GM21390 (cell line): ENCODE data around the gene KRT24.
"Not testable (repeated sequence)": the region's sequence is repeated elsewhere in the genome, so short reads cannot be mapped to it uniquely, and the experiment has no call there.

Source experiments
- ATAC-seq: cut with Tn5 transposase; IDR thresholded peaks from one replicate; pipeline ENCODE4 v1.9.1; 2021; ENCODE audit not compliant: unreplicated experiment

Gene KRT24

DNA sequence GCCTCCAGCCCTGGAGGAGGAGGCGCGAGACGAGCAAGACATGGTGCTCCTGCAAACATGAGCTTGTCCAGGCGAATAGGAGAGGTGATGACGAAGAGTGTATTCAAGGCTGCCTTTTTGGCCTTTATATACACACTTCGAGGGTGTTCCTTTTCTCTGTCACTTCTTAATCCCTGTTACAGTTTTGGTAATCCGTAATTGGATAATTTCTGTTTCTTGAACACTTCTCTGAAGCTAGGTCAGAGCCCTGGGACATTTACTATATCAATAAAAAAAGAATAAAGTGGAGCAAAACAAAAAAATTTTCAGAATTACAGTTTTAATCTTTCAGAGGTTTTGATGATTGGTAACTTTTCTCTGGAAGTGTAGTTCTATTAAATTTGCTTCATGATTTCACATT, at the start of gene KRT24:
KRT24 (minus strand) TSS at position 101 of the 400 bp plus-strand sequence; CDS start at position 42, 59 bp downstream.
- ATAC-seq = no peak

DNA sequence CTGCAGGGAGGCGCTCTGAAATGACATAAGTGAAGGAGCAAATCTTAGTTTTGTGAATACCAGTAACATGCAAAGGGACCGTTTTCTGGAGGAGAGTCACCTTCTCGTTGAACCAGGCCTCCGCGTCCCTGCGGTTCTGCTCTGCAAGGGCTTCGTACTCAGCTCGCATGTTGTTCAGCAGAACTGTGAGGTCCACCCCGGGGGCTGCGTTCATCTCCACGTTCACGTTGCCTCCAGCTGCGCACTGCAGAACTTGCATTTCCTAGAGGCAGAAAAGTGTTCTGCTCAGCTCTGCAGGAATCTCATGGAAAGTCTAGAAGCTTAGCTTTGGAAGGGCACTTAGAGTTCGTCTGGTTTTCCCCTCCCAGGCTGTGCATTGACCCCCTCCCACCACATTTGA, 47.5 kb upstream of the KRT24 start:
- ATAC-seq = no peak

DNA sequence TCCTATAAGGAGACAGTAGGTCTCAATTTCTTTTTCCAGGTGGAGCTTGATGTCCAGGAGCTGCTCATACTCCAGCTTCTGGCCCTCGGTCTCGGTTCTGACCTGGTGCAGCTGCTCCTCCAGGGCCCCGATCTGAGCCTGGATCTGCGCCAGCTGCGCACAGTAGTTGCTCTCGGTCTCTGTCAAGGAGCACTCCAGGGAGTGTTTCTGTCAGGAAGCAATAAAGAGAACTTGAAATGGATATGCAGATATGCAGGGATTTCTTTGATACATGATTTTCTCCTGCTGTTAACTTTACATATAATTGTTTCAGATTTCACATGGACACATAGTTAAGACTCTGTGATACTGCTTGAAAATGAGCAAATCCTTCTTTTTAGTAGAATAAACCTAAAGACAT, 46.8 kb upstream of the KRT24 start:
- no peak for ATAC-seq

DNA sequence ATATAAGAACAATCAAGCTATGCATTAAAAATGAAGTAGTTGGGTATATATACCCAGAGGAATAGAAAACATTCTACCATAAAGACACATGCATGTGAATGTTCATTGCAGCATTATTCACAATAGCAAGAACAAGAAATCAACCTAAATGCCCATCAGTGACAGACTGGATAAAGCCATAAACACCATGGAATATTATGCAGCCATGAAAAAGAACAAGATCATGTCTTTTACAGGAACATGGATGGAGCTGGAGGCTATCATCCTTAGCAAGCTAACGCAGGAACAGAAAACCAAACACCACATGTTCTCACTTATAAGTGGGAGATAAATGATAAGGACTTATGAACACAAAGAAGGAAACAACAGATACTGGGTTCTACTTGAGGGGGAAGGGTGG, 45.1 kb upstream of the KRT24 start:
- not testable (repeated sequence) for ATAC-seq

DNA sequence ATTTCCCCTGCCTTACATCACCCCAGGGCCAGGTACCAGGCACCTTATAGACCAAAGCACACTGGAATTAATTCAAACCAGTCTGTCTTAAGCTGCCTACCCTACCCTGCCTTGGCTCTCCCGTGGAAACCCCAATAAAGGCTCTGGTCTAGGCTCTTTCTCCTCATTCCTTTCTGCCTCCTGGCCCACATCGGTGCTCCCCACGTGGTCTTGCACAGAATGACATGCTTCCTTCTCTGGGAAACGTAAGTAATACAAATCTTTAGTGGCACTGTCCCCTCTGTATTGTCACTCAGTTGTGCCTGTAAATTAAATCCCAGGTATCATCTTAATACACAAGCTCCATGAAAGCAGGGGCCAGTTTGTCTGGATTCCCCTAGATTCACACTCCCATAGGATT, 35.0 kb upstream of the KRT24 start:
- ATAC-seq = no peak

DNA sequence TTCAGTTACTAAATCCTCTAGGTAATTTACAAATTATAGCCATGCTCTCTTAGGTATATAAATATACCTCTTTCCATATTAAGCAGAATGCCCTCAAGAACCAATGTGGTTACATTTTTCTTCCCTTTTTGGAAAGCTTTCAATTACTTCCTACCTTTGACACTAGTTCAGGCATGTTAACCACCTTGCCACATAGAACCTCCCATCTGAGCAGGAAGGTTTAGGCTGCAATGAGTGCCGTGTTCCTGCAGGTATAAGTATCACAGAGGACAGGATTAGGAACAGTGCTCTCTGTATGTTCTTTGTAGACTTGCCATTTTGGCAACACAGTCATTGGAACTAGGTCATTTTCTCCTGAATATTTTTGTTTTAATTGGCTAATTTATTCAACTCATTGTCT, 31.5 kb upstream of the KRT24 start:
- no peak for ATAC-seq

DNA sequence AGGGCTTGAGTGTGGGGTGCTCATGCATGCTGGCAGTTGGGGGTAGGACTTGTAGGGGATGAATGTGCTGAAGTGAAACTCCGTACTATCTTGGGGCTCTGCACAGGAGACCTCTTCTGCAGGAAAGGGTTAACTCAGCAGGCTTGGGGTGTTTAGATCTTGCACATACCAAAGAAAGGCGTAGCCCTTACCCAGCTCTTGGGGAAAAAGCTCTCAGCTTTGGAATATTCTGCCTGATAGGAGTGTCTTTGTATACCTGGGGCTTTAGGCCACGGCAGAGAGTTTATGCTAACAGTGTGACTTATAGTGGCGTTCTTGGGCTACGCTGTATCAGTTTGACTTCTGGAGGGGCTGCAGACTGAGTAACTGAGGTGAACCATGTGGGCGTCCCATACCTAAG, 30.5 kb upstream of the KRT24 start:
- ATAC-seq = no peak

DNA sequence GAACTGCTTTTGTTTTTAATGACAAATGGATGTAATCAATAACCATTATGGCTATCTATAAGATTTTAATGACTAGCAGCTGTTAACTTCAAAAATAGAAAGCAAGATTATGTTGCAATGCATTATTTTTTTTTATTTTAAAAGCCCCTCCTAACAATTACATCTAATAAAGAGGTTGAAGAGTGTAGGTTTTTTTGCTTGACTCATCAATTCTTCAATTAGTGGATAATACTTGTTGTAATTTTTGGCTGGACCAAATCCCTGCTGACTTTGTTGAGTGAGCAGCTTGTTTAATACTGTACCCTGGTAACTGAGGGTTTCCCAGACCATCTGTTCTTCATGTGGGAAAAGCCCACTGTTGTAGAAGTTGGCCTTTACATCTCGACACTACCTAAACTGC, 27.4 kb upstream of the KRT24 start:
- ATAC-seq = no peak

DNA sequence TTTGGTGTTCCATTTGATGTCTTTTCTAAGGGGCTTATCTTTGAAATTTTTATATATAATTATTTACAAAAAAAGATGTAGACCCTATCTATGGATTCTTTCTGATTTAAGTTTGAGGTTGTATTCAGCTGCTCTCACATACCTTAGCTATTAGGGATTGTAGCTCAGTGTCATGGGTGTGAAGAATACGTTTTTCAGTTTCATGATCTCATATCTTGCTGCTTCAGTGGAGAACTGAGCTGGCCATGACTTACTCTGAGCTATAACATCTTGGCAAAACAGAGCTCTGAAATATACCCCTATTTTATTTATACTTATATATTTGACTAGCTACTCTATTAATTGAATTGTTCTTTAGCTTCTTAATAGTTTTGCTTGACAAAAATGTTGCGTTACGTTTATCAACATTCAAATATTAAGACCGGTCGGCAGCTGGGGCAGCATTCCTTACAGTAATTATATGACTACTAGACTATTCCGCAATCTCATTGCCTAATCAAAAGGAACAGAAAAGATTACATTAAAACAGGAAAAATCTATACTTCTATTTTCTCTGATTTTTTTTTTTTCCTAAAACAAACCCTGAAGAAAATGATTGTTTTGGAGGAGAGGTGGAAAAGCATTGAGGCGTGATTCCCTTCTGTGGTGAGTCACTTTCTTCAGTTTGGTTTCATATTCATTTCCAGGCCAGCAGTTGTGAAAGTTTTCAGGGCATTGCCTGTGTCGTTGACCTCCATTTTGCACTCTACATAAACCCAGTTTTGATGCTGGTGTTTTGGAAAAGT, 24.1 kb upstream of the KRT24 start:
- ATAC-seq = no peak

DNA sequence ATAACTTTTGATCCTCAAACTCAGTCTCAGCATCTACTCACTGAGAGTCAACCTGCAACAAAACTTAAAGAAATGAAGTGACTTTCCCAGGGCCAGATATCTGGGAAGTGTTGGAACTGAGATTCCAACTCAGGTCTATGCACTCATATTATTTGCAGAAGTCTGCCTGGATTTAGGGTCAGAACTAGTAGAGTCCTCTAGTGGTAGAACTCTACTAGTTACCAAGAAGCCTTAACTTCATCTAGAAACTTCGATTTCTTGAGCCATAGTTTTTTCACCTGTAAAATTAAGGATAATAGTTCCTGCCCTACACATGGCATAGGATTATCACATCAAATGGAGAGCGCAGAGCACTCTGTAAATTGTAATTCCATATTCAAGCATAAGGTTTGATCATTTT, 23.4 kb upstream of the KRT24 start:
- ATAC-seq = no peak

DNA sequence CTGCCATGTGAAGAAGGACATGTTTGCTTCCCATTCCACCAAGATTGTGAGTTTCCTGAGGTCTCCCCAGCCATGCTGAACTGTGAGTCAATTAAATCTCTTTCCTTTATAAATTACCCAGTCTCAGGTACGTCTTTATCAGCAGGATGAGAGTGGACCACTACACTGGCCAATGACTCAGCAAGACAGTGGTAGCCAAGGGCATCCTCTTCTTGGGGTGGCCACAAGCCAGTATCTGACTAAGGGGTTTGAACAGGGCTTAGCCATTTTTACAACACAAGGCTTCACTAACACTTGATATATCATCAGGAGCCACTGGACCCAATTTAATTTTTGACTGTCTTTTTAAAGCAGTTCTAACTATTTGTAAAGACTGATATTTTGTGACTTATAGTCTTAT, 21.1 kb upstream of the KRT24 start:
- ATAC-seq = no peak

DNA sequence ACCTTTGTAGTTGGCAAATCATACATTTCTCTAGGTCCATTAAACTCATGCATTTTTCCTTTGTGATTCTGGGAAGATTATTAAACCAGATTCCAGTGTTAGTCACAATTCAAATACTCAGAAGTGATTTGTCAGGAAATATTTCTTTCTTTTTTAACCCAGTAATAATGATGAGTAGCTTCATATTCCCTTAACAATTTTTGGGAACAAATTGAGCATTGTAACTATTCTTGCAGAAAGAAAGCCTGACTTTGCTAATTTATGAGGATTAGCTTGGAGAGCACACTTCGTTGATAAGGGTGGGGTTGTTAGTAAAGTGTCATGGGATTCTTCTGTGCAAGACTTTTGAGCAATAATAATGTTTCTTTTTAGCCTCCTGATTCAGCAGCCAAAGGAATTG, 18.7 kb upstream of the KRT24 start:
- no peak for ATAC-seq

DNA sequence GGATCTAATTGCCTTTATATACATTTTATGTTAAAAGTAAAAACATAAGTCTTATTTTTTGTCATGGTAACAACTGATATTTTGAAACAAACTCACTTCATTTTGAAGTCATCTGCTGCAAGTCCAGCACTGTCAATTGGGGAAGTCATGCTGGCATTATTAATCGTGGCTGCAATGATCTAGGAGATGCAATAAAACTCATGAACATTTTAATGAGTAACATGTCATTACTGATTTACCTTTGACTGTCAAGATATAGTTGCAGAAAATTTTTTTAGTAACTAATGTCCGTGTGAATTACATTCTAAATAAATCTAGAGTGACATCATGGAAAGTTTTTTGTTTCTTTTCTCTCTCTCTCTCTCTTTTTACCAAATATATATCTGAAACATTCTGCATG, 17.3 kb upstream of the KRT24 start:
- no peak for ATAC-seq

DNA sequence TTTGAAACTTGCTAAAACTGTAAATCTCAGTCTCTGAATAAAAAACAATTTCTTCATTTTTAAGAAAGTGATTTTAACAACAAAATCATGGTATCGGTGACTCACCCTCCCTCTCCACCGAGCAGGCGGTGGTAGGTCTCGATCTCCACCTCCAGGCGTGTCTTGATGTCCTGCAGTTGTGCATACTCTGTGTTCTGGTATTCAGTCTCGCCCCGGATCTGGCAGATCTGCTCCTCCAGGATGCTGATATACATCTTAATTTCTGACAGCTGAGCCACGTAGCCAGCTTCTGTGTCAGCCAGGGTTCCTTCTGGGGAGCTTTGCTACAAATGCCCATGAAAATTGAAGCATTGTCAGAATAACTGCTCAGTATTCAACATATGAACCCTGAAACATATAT, 15.4 kb upstream of the KRT24 start:
- ATAC-seq = no peak

DNA sequence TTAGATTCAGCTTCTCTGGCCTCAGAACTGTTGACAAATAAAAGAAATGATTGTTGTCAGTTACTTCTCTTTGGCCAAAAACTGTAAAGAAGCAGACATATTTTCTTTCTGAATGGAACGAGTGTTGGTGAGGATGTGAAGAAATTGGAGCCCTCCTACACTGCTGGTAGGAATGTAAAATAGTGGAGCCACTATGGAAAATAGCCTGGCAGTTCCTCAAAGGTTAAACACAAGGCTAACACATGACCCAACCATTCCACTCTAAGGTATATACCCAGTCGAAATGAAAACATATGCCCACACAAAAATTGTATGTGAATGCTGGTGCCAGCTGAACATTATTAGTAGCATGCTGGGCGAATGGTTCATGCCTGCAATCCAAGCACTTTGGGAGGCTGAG, 14.2 kb upstream of the KRT24 start:
- ATAC-seq = no peak

DNA sequence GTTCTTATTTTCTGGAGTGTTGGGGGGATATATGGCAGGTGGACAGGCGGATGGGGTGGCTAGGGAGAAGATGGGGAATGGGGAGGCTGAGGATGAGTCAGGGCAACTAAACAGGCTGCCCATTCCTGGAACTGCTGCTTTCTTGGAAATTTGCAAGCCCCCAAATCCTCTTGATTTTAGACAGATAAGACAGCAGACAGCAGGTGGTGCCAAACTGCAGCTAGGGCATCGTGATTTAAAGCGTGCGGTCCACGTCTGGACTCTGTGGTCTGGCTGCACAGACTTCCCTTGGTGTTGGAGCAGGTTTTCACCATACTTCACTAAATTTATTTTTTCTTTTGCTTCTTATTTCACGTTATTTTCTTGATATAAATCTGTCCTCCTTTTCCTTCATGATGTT, 10.9 kb upstream of the KRT24 start:
- ATAC-seq = no peak

DNA sequence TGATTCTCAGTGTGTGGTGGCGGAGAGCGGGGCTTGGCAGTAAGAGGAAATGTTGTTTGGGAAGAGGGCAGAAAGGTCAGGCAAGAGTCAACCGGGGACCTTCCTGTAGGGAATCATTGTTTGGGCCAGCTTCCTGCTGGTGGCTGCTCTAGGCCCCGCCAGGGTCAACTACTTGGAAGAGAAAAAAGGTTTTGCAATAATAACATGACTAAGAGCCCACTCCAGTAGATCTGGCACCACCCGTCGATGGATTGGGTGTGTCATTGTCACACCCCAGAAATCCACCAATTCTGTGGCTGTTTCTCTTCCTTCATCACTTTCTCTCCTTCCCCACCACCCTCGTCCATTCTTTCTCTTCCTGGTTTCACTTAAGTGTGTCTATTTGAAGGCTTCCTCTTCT, 4.2 kb upstream of the KRT24 start:
- ATAC-seq = no peak

DNA sequence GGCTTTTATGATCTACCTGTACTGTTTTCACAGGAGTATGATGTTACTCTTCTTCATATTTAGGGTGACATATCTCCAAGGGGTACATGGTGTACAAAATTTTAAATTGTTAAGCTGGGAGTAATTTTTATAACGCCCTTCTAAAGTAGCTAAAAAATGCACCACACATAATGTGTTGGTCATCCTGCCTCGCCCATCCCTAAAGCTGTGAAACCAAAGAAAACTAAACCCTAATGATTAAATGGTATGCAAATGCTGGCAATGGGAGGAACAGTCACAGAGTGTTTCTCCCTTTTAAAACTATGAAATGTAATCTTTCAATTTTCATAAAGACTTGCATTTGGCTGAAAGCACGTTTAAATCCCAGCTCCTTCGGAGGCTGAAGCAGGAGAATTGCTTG, 2.0 kb upstream of the KRT24 start:
- ATAC-seq = no peak

DNA sequence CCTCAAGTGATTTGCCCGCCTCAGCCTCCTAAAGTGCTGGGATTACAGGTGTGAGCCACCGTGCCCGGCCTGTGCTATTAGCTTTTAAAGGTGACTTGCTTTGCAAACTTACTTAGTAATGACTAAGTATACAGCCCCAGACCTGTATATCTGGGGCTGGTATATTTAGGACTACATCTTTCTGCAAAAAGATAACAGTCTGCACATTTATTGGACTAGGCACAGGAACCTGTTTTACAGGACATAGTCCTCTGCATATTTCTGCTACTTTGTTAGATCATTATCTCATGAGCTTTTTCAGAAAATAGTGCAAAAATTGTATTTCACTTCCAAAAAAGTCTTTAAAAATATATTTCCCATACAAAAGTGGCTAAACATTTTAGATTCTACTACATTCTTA, 1.3 kb downstream of the KRT24 start:
- ATAC-seq = no peak

DNA sequence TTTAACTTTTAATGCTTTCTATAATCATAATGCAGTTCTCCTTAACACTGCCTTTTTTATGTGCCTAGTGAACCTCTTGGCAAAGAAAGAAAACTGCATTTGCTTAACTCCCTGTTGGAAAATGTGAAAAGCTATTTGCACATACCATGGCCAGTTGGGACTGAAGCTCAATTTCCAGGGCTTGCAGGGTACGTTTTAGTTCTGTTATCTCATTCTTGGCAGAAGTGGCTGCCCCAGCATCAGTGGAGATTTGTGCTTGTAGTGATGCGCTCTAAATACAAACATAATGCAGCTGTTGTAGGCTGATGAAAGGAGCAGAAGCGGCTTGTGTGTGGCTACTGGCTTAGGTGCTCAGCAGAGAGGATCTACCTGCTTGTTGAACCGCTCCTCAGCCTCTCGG, 3.7 kb downstream of the KRT24 start:
- ATAC-seq = no peak

DNA sequence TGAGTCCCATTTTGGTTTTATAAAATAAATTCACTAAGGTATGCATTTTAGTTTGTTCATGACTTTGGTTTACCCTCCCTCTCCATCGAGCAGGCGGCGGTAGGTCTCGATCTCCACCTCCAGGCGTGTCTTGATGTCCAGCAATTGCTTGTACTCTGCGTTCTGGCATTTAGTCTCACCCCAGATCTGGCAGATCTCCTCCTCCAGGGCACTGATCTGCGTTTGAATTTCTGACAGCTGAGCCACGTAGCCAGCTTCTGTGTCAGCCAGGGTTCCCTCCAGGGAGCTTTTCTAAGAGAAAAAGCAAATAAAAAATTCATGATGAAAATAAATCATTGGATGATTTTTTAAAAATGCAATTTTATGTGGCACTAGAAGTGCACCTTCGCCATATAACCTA, 4.2 kb downstream of the KRT24 start:
- ATAC-seq = no peak

DNA sequence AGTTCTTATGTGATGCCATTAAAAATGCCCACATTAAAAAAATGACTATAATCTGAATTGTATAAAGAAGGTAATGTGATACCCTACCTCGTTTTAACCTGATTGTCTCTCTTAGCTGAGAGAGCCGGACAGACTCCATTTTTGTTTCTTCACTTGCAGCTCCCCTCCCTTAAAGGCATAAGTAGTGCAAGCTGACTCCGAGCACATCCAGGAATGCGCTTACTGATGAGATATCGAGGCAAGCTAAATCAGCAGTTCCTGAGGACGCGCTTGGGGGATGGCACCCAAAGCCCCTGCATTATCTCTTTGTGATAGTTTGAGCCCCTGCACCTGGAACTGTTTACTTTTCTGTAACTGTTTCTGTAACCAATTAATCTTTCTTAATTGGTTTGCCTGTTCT, 6.3 kb downstream of the KRT24 start:
- ATAC-seq = no peak

DNA sequence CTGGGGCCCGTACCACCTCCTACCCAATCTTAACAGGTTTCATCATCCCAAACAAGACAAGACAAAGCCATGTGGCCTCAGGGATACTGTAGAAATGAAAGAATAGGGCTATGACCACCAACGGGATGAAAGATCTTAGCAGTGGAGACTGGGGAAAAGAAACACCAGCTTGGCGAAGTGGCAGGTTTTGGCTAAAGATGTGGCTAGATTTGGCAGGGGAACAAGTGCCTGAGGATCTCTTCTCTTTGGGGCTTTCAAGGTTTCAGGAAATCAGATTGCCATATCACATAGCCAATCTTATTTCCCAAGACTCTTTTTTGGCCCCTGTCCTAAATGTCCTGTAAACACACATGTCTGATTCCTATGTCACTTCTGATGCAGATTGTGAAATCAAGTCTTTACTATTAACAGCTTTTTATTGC, 6.9 kb downstream of the KRT24 start:
- no peak for ATAC-seq
